H9 (cell line): ENCODE results near the gene NEUROG3. TPM values are rescaled to one million over a fixed set of nuclear protein-coding genes. Genes with fewer than 3 reads are reported as not detected.

Source experiments
- DNase-seq: peaks from one replicate; pipeline ENCODE4 v3.0.0-alpha.2; 2017
- H2AFZ ChIP-seq: one replicate; pipeline ENCODE4 v1.6.1; 2013; ENCODE audit warnings: mild to moderate bottlenecking, low read length, control low read depth, moderate library complexity
- H2AK5ac ChIP-seq: 2 replicates; pipeline ENCODE4 v1.6.1; 2013; ENCODE audit warnings: low read length, control low read depth, mixed read lengths; ENCODE audit not compliant: insufficient read length
- H2BK120ac ChIP-seq: one replicate; pipeline ENCODE4 v1.6.1; 2013; ENCODE audit warnings: low read depth, mild to moderate bottlenecking, low read length, control low read depth, inconsistent platforms; ENCODE audit not compliant: poor library complexity, severe bottlenecking
- H2BK12ac ChIP-seq: 2 replicates; pipeline ENCODE4 v1.6.1; 2013; ENCODE audit warnings: low read length, control low read depth, mixed read lengths, low read depth; ENCODE audit not compliant: insufficient read length
- H2BK15ac ChIP-seq: 2 replicates; pipeline ENCODE4 v1.6.1; 2013; ENCODE audit warnings: low read depth, low read length, control low read depth
- H2BK20ac ChIP-seq: one replicate; pipeline ENCODE4 v1.6.1; 2013; ENCODE audit warnings: low read depth, mild to moderate bottlenecking, low read length, control low read depth, inconsistent platforms; ENCODE audit not compliant: poor library complexity, severe bottlenecking
- H2BK5ac ChIP-seq: 2 replicates; pipeline ENCODE4 v1.6.1; 2013; ENCODE audit warnings: low read length, control low read depth, mixed read lengths; ENCODE audit not compliant: insufficient read length
- H3K14ac ChIP-seq: 2 replicates; pipeline ENCODE4 v1.6.1; 2013; ENCODE audit warnings: low read length, control low read depth; ENCODE audit not compliant: insufficient read depth
- H3K18ac ChIP-seq: 2 replicates; pipeline ENCODE4 v1.6.1; 2013; ENCODE audit warnings: low read depth, mild to moderate bottlenecking, mixed read lengths, low read length, control low read depth; ENCODE audit not compliant: insufficient read length
- H3K23ac ChIP-seq: 2 replicates; pipeline ENCODE4 v1.6.1; 2013; ENCODE audit warnings: low read length, control low read depth, mixed read lengths, low read depth; ENCODE audit not compliant: insufficient read length
- H3K23me2 ChIP-seq: 2 replicates; pipeline ENCODE4 v1.6.1; 2013; ENCODE audit warnings: low read depth, mild to moderate bottlenecking, mixed read lengths, low read length, control low read depth; ENCODE audit not compliant: insufficient read length, poor library complexity, severe bottlenecking
- H3K27ac ChIP-seq: 2 replicates; pipeline ENCODE4 v1.5.1; 2013; ENCODE audit warnings: low read length, control low read depth, mixed read lengths, low read depth; ENCODE audit not compliant: insufficient read length
- H3K27me3 ChIP-seq: 2 replicates; pipeline ENCODE4 v1.6.1; 2013; ENCODE audit warnings: low read length, control low read depth, inconsistent platforms; ENCODE audit not compliant: insufficient read depth
- H3K4ac ChIP-seq: 2 replicates; pipeline ENCODE4 v1.6.1; 2013; ENCODE audit warnings: low read depth, mild to moderate bottlenecking, control low read depth, inconsistent platforms, low read length, moderate library complexity
- H3K4me1 ChIP-seq: 2 replicates; pipeline ENCODE4 v1.6.1; 2013; ENCODE audit warnings: low read length, control low read depth, inconsistent platforms; ENCODE audit not compliant: insufficient read depth
- H3K4me2 ChIP-seq: 2 replicates; pipeline ENCODE4 v1.6.1; 2013; ENCODE audit warnings: low read length, control low read depth, mixed read lengths; ENCODE audit not compliant: insufficient read length, insufficient read depth
- H3K56ac ChIP-seq: 2 replicates; pipeline ENCODE4 v1.6.1; 2013; ENCODE audit warnings: low read depth, mild to moderate bottlenecking, mixed read lengths, low read length, control low read depth; ENCODE audit not compliant: insufficient read length
- H3K79me1 ChIP-seq: 2 replicates; pipeline ENCODE4 v1.6.1; 2013; ENCODE audit warnings: low read depth, mild to moderate bottlenecking, moderate library complexity, low read length, control low read depth, inconsistent platforms; ENCODE audit not compliant: insufficient read depth, poor library complexity, severe bottlenecking
- H3K79me2 ChIP-seq: 2 replicates; pipeline ENCODE4 v1.6.1; 2013; ENCODE audit warnings: low read length, control low read depth, inconsistent platforms; ENCODE audit not compliant: insufficient read depth
- H3K9ac ChIP-seq: 2 replicates; pipeline ENCODE4 v1.6.1; 2013; ENCODE audit warnings: low read length, control low read depth, mixed read lengths; ENCODE audit not compliant: insufficient read length; ENCODE audit errors: extremely low read depth
- H3K9me3 ChIP-seq: one replicate; pipeline ENCODE4 v1.6.1; 2013; ENCODE audit warnings: low read depth, low read length, inconsistent platforms; ENCODE audit not compliant: control insufficient read depth
- H3T11ph ChIP-seq: one replicate; pipeline ENCODE4 v1.6.1; 2013; ENCODE audit warnings: mild to moderate bottlenecking, low read length, control low read depth, inconsistent platforms
- H4K20me1 ChIP-seq: one replicate; pipeline ENCODE4 v1.6.1; 2013; ENCODE audit not compliant: control insufficient read depth, insufficient read length, insufficient read depth
- H4K5ac ChIP-seq: 2 replicates; pipeline ENCODE4 v1.6.1; 2013; ENCODE audit warnings: low read depth, mild to moderate bottlenecking, mixed read lengths, low read length, control low read depth; ENCODE audit not compliant: insufficient read length
- H4K8ac ChIP-seq: replicated peaks from 2 replicates; pipeline ENCODE4 v1.6.1; 2013; ENCODE audit warnings: low read length, control low read depth, mixed read lengths, low read depth; ENCODE audit not compliant: insufficient read length
- H4K91ac ChIP-seq: 2 replicates; pipeline ENCODE4 v1.6.1; 2013; ENCODE audit warnings: low read depth, mild to moderate bottlenecking, moderate library complexity, mixed read lengths, low read length, control low read depth; ENCODE audit not compliant: insufficient read length
- H3K27ac Mint-ChIP-seq, 3 experiments: 2 replicates in 2 of 3; 3 replicates in 1 of 3; pipeline ENCODE4 v1.8.0; 2020 to 2021; ENCODE audit warnings: mixed read lengths in 3 of 3, mild to moderate bottlenecking in 1 of 3, moderate library complexity in 1 of 3
- H3K27me3 Mint-ChIP-seq: 2 replicates; pipeline ENCODE4 v1.8.0; 2021; ENCODE audit warnings: low read depth, mild to moderate bottlenecking, moderate library complexity, mixed read lengths
- H3K36me3 Mint-ChIP-seq, 3 experiments: 2 replicates in 2 of 3; 3 replicates in 1 of 3; pipeline ENCODE4 v1.8.0; 2020 to 2021; ENCODE audit warnings: low read depth in 3 of 3, mixed read lengths in 3 of 3; ENCODE audit not compliant: insufficient read depth in 1 of 3
- H3K4me1 Mint-ChIP-seq, 2 experiments: 2 replicates each; pipeline ENCODE4 v1.8.0; 2020; ENCODE audit warnings: mixed read lengths in 2 of 2
- H3K4me3 Mint-ChIP-seq, 2 experiments: 2 replicates in 1 of 2; 3 replicates in 1 of 2; pipeline ENCODE4 v1.8.0; 2020 to 2021; ENCODE audit warnings: mild to moderate bottlenecking in 2 of 2, mixed read lengths in 2 of 2, moderate library complexity in 1 of 2
- H3K9me3 Mint-ChIP-seq, 2 experiments: 2 replicates in 1 of 2; 3 replicates in 1 of 2; pipeline ENCODE4 v1.8.0; 2020; ENCODE audit warnings: mild to moderate bottlenecking in 2 of 2, mixed read lengths in 2 of 2, moderate library complexity in 1 of 2
- WGBS: extraction: QIAGEN DNeasy Blood & Tissue Kit; methylation state at CpG from one replicate; pipeline ENCODE4 v1.1.7; 2013; ENCODE audit warnings: missing lambda C conversion rate, low lambda C conversion rate, mixed read lengths; ENCODE audit not compliant: insufficient read length; ENCODE audit errors: extremely low coverage; 5-methylcytosine and 5-hydroxymethylcytosine counted together
- total RNA-seq: library from RNA; stranded (reverse); gene quantifications from 2 replicates; pipeline ENCODE4 v1.2.1, GENCODE V29; 2021
- TF ChIP-seq, protein P1 (sequence below): fragments of 200-600 bp; sonication (generic); conservative IDR thresholded peaks from 3 replicates; pipeline ENCODE4 v1.8.0; 2021; ENCODE audit warnings: antibody characterized with exemption, mild to moderate bottlenecking

NEUROG3 gene
- total RNA-seq, 1 experiment from 2014 or later: not detected

- H2BK12ac ChIP-seq: no peak overlapping the region
- no peak overlapping the region for H3T11ph ChIP-seq
- peaks cover 0 to 18% (median 4%) of the 10 kb centered on the region in 3 experiments; a peak in 6 of 7 replicates for H3K36me3 Mint-ChIP-seq
- H2BK20ac ChIP-seq: no peak overlapping the region
- DNase-seq: no peak
- H4K8ac ChIP-seq: no peak overlapping the region
- H3K56ac ChIP-seq: no peak overlapping the region
- no peak overlapping the region for H4K91ac ChIP-seq
- H3K9me3 Mint-ChIP-seq: peaks cover 13 to 16% of the 10 kb centered on the region in 2 experiments
- H3K27ac Mint-ChIP-seq: no peak overlapping the region
- H3K4ac ChIP-seq: no peak overlapping the region
- no peaks in the 10 kb centered on the region for H3K4me1 ChIP-seq
- no peak overlapping the region for H3K14ac ChIP-seq
- peaks cover 17 to 35% of the 10 kb centered on the region in 2 experiments for H3K4me1 Mint-ChIP-seq
- H2BK5ac ChIP-seq: no peak overlapping the region
- no peak overlapping the region for H2AFZ ChIP-seq
- H4K20me1 ChIP-seq: no peaks in the 10 kb centered on the region
- no CpG with 5 or more reads among the region's 6 CpGs for WGBS
- no peak overlapping the region for H2BK15ac ChIP-seq
- peaks cover 71% of the 10 kb centered on the region for H3K27me3 Mint-ChIP-seq
- H3K9ac ChIP-seq: no peak overlapping the region
- TF ChIP-seq, protein P1, sequence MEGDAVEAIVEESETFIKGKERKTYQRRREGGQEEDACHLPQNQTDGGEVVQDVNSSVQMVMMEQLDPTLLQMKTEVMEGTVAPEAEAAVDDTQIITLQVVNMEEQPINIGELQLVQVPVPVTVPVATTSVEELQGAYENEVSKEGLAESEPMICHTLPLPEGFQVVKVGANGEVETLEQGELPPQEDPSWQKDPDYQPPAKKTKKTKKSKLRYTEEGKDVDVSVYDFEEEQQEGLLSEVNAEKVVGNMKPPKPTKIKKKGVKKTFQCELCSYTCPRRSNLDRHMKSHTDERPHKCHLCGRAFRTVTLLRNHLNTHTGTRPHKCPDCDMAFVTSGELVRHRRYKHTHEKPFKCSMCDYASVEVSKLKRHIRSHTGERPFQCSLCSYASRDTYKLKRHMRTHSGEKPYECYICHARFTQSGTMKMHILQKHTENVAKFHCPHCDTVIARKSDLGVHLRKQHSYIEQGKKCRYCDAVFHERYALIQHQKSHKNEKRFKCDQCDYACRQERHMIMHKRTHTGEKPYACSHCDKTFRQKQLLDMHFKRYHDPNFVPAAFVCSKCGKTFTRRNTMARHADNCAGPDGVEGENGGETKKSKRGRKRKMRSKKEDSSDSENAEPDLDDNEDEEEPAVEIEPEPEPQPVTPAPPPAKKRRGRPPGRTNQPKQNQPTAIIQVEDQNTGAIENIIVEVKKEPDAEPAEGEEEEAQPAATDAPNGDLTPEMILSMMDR: no peak
- H2BK120ac ChIP-seq: no peak overlapping the region
- no peaks in the 10 kb centered on the region for H3K79me1 ChIP-seq
- peaks cover 5% of the 10 kb centered on the region for H3K9me3 ChIP-seq
- H3K27ac ChIP-seq: no peak overlapping the region
- no peak overlapping the region for H3K18ac ChIP-seq
- H3K23me2 ChIP-seq: no peaks in the 10 kb centered on the region
- H3K4me3 Mint-ChIP-seq: no peak overlapping the region
- H3K23ac ChIP-seq: no peak overlapping the region
- no peak overlapping the region for H4K5ac ChIP-seq
- no peaks in the 10 kb centered on the region for H3K27me3 ChIP-seq
- H2AK5ac ChIP-seq: no peak overlapping the region
- H3K4me2 ChIP-seq: no peak overlapping the region
- H3K79me2 ChIP-seq: no peaks in the 10 kb centered on the region
These were observed 18.6 kb downstream of the NEUROG3 start for GRCh38 chr10:69554611-69555010.
